ENCODE data around the gene OR8K1.

Gene OR8K1

DNA sequence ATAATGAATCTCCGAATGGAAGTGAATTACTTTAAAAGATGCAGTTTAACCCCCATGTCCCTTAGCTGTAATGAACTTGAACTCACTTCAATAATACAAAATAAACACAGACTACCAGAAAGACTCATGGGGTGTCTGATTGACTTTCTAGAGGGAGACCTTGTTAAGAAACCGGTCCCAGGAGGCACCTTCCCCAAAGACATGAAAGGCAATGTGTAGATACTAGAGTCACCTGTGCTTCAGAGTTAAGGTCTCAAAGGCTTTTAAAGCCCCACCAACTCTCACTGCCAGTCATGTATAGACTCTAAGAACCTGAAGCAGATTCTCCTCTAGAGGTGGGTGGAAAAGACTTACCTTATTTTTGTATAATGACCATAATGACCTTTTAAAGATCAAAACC, 8.2 kb downstream of the OR8K1 start, which contains the start of gene OR8J1:
TSS of gene OR8J1 (plus strand) at position 301 of the 400 bp plus-strand sequence. CDS start 5,956 bp downstream, outside the sequence.
- TF ChIP-seq, protein P1, sequence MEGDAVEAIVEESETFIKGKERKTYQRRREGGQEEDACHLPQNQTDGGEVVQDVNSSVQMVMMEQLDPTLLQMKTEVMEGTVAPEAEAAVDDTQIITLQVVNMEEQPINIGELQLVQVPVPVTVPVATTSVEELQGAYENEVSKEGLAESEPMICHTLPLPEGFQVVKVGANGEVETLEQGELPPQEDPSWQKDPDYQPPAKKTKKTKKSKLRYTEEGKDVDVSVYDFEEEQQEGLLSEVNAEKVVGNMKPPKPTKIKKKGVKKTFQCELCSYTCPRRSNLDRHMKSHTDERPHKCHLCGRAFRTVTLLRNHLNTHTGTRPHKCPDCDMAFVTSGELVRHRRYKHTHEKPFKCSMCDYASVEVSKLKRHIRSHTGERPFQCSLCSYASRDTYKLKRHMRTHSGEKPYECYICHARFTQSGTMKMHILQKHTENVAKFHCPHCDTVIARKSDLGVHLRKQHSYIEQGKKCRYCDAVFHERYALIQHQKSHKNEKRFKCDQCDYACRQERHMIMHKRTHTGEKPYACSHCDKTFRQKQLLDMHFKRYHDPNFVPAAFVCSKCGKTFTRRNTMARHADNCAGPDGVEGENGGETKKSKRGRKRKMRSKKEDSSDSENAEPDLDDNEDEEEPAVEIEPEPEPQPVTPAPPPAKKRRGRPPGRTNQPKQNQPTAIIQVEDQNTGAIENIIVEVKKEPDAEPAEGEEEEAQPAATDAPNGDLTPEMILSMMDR (IDR thresholded peaks at IDR 0.05; ENCODE audit: insufficient read depth, low read depth, low read length, missing control alignments) = no peak
- H3K4me3 ChIP-seq (ENCODE audit: low read depth, low read length) = no peak within 1 kb of the TSS
- DNase-seq (ENCODE audit: low read depth) = no peak

DNA sequence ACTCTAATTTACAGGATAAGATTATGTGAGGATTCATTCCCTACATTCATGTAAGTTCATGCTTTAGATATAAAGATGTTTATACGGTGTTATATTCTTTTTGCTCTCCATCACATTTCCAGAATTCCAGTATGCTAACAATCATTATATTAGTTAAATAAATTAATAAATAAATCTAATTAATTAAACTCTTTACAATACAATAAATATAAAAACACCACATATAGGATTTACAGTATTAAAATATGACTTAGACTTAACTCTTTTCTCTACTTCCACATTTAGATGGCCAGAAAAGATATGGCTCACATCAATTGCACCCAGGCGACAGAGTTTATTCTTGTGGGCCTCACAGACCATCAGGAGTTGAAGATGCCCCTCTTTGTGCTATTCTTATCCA, 29.5 kb downstream of the OR8K1 start, which contains the start of gene OR8U1:
TSS of gene OR8U1 (plus strand) at position 301 of the 400 bp plus-strand sequence. CDS start at position 301, 0 bp downstream.
- no peak for DNase-seq (ENCODE audit: low read depth)
- TF ChIP-seq, protein P1 (IDR thresholded peaks at IDR 0.05; ENCODE audit: insufficient read depth, low read depth, low read length, missing control alignments) = no peak
- no peak within 1 kb of the TSS for H3K4me3 ChIP-seq (ENCODE audit: low read depth, low read length)

DNA sequence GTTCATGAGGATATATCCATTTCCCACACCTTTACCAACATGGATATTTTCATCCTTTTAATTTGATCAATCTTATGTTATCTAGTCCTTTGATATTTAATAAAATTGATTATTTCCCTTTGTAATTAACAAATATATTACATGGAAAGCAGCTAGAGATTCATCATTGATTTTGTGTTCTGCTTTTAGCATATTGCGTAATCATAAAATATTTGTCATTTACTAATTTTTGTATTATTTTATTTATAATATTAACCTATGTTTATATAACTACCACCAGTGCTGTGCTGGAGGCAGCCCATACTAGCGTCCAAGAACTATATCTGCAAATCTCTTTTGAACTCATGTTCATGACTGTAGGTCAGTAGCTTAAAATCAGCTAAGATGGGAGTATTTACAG, 34.3 kb downstream of the OR8K1 start:
- DNase-seq (ENCODE audit: low read depth) = no peak
- TF ChIP-seq, protein P1 (IDR thresholded peaks at IDR 0.05; ENCODE audit: insufficient read depth, low read depth, low read length, missing control alignments) = no peak
- no peak overlapping the region for H3K4me3 ChIP-seq (ENCODE audit: low read depth, low read length)

DNA sequence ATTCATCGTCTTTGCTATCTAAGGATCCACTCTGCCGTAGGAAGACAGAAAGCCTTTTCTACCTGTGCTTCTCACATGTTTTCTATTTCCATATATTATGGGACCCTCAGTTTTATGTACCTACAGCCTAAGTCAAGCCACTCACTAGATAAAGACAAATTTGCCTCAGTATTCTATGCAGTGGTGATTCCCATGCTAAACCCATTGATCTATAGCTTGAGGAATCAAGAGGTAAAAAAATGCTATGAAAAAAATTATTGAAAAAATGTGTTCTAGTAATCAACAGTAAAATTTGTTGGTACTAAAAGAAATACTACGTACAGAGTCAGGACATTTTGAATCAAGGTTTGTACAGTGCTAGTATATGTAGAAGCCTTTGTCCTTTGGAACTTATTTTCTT, 48.5 kb downstream of the OR8K1 start:
- DNase-seq (ENCODE audit: low read depth) = no peak
- TF ChIP-seq, protein P1 (IDR thresholded peaks at IDR 0.05; ENCODE audit: insufficient read depth, low read depth, low read length, missing control alignments) = no peak
- H3K4me3 ChIP-seq (ENCODE audit: low read depth, low read length) = no peak overlapping the region

DNA sequence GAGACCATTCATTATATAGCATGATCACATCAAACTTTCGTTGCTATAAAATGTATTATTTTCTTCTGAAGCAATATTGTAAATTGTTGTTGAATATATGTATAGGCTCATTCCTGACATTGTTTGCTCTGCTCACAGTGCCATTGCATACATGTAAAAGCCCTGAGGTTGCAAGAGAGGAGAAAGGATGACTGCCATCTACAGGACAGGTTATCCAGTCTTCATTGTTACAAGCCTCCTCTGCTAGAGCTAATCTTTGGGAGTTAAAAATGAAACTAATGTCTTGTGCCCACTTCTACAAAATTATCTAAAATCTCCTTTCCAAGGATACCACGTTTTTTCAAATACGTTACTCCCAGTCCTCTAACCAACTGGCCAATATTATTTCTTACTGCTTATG, 50.2 kb downstream of the OR8K1 start:
- TF ChIP-seq, protein P1 (IDR thresholded peaks at IDR 0.05; ENCODE audit: insufficient read depth, low read depth, low read length, missing control alignments) = no peak
- no peak overlapping the region for H3K4me3 ChIP-seq (ENCODE audit: low read depth, low read length)
- no peak for DNase-seq (ENCODE audit: low read depth)

All from GM12865 (cell line).